KG1 (cell line): ENCODE results near the gene RUSC1.
"Not testable (repeated sequence)": the region's sequence is repeated elsewhere in the genome, so short reads cannot be mapped to it uniquely, and the experiment has no call there.

ENCODE experiments used
- DNase-seq: peaks from one replicate; lab custom pipeline; 2025; lab: John Stamatoyannopoulos, UW

The RUSC1 gene

GRCh38 chr1:155324037-155324716, 3.5 kb downstream of the RUSC1 start:
- DNase-seq: peak; percentile 69

- no peak for DNase-seq
Observed at GRCh38 chr1:155324717-155325602, 4.3 kb downstream of the RUSC1 start.

GRCh38 chr1:155325603-155325893, 4.9 kb downstream of the RUSC1 start:
- no peak for DNase-seq

GRCh38 chr1:155326020-155326526, 5.4 kb downstream of the RUSC1 start:
- no peak for DNase-seq

DNA sequence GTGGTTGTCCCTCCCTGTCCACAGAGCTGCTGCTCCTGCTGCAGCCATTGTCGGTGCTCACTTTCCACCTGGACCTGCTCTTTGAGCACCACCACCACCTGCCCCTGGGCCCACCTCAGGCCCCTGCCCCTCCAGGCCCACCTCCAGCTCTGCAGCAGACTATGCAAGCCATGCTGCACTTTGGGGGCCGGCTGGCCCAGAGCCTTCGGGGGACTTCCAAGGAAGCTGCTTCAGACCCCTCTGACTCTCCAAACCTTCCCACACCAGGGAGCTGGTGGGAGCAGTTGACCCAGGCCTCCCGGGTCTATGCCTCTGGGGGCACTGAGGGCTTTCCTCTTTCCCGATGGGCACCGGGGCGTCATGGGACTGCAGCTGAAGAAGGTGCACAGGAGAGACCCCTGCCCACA, 5.9 kb downstream of the RUSC1 start:
- DNase-seq: no peak

GRCh38 chr1:155327981-155328380, 7.3 kb downstream of the RUSC1 start:
- DNase-seq: no peak

- DNase-seq: not testable (repeated sequence)
Observed at GRCh38 chr1:155328856-155329255, 8.2 kb downstream of the RUSC1 start.

DNA sequence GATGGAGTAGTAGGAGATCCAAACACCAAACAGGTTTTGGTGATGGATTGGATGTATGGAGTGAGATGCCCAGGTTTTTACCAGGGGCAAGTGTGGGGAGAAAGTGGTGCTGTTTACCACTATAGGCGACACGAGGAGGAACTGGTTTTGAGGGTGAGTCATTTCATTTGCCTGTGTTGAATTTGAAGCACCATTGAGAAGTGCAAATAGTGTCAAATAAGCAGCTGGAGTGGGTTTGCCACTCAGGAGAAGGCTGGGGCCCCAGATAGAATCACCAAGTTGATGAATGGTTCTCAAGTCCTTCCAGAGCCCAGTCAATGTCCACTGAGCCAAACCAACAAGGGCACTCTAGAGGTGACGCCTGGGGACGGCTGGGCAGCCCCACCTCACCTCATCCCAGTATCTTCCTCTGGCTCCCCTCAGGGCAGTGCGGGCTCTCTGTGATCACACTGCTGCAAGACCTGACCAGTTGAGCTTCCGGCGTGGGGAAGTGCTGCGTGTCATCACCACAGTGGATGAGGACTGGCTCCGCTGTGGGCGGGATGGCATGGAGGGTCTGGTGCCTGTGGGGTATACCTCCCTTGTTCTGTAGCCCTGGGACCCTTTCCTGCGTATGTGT, 9.4 kb downstream of the RUSC1 start:
- DNase-seq: no peak

DNA sequence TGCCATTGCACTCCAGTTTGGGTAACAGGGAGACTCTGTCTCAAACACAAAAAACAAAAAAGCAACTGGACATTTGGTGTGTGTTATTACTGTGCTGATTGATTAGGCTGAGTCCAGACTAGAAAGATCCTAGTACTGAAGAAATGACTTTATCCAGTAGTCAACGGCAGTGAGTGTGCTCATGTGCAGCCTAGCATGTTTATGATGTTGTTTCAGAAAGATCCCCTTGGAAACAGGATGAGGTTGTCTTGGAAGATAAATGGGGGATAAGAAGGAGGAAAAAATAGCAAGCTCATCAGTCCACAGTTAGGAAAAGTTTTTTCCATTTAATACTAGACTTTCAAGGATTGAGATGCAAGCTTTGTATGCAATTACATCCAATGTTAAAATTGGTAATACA, 14.3 kb downstream of the RUSC1 start:
- no peak for DNase-seq

- DNase-seq: no peak
Observed at GRCh38 chr1:155339515-155340097, 18.9 kb downstream of the RUSC1 start.

GRCh38 chr1:155342842-155343241, 22.1 kb downstream of the RUSC1 start:
- no peak for DNase-seq

- no peak for DNase-seq
Observed at GRCh38 chr1:155352631-155353030, 31.9 kb downstream of the RUSC1 start.

GRCh38 chr1:155360051-155360450, 39.4 kb downstream of the RUSC1 start:
- no peak for DNase-seq

DNA sequence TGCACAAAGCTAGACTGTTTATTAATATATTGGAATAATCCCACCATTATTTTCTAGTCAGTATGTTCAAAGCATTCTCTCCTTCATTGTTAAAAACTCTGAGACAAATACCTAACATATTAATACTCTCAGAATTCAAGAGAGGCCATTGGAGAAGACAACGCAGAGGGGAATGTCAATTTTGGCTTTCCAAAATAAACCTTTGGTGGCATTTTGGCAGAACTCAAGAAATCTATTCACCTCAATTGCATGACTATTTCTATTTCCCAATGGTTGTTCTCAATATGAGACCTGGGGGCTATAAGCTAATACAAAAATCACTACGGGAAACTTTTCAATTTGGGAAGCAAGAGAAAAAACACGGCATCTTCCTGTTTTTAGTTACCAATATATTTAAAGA, 58.5 kb downstream of the RUSC1 start:
- DNase-seq: no peak

DNA sequence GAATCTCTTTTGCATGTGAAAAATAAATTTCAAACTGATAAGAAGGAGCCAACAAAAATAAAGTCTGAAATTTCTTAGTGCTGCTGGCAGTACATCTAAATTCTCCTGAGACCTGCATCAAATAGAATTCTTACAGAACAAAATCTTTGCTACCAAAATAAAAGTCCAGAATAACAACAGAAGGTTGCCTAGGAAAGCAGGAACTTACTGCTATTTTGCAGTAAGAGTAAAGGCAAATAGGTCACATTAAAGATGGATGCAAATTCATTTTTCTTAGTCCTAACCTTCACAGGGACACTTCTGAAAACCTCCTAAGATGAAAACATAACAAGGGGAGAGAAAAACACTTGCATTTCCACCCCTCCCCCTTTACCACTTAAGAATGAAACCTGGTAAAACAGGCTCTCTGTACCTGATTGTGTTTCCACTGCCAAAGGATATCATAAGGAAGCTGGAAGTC, 59.0 kb downstream of the RUSC1 start:
- no peak for DNase-seq
